C4-2B (cell line): ENCODE data around the gene CNN1.
"Not testable (repeated sequence)": the region's sequence is repeated elsewhere in the genome, so short reads cannot be mapped to it uniquely, and the experiment has no call there.

Source experiments
- CTCF ChIP-seq: fragments of 450-650 bp; conservative IDR thresholded peaks from 2 replicates; pipeline ENCODE4 v1.5.1; 2017; ENCODE audit warnings: mild to moderate bottlenecking
- ZFX ChIP-seq: fragments of 450-650 bp; IDR thresholded peaks from 2 replicates; pipeline ENCODE4 v1.6.1; 2017

DNA sequence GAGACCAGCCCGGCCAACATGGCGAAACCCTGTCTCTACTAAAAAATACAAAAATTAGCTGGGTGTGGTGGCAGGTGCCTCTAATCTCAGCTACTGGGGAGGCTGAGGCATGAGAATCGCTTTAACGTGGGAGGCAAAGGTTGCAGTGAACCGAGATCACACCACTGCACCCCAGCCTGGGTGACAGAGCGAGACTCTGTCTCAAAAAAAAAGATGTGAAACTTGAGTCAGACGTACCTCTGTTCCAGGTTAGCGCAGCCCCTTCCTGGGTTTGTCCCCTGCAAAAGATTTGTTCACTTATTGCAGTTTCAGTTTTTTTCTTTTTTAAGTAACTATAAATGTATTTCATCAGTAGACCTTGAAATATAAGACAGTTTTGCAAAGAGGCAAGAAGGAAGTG lies 61.1 kb downstream of the CNN1 start:
- TF ChIP-seq CTCF, ZFX: not testable (repeated sequence)
